KMS-11 (cell line): Measurements from ENCODE around the gene NLRP10.

ENCODE experiments used
- H2AFZ ChIP-seq: fragments of 200-600 bp; sonication (generic); 2 replicates; pipeline ENCODE4 v1.6.1; 2016; ENCODE audit warnings: antibody characterized with exemption, mixed run types, low read depth
- H3K27ac ChIP-seq: fragments of 200-600 bp; sonication (generic); 2 replicates; pipeline ENCODE4 v1.6.1; 2016; ENCODE audit warnings: mild to moderate bottlenecking, mixed run types
- H3K27me3 ChIP-seq: fragments of 200-600 bp; sonication (generic); 2 replicates; pipeline ENCODE4 v1.6.1; 2017; ENCODE audit warnings: mild to moderate bottlenecking, low read depth, mixed run types, moderate library complexity; ENCODE audit not compliant: insufficient read depth
- H3K36me3 ChIP-seq: fragments of 200-600 bp; sonication (generic); 2 replicates; pipeline ENCODE4 v1.6.1; 2017; ENCODE audit warnings: mild to moderate bottlenecking, mixed run types; ENCODE audit not compliant: insufficient read depth
- H3K4me1 ChIP-seq: fragments of 200-600 bp; sonication (generic); 2 replicates; pipeline ENCODE4 v1.6.1; 2016; ENCODE audit warnings: mild to moderate bottlenecking, low read depth, mixed run types; ENCODE audit not compliant: poor library complexity, severe bottlenecking
- H3K4me2 ChIP-seq: fragments of 200-600 bp; sonication (generic); 2 replicates; pipeline ENCODE4 v1.7.0; 2016; ENCODE audit warnings: mild to moderate bottlenecking, mixed run types
- H3K4me3 ChIP-seq: fragments of 200-600 bp; sonication (generic); IDR thresholded peaks from 2 replicates; pipeline ENCODE4 v1.6.1; 2017; ENCODE audit warnings: low read depth, low read length, mixed read lengths; ENCODE audit not compliant: insufficient read depth
- H3K79me2 ChIP-seq: fragments of 200-600 bp; sonication (generic); 2 replicates; pipeline ENCODE4 v1.6.1; 2016; ENCODE audit warnings: low read depth, mixed run types; ENCODE audit not compliant: insufficient read depth
- H3K9ac ChIP-seq: fragments of 200-600 bp; sonication (generic); 2 replicates; pipeline ENCODE4 v1.6.1; 2016; ENCODE audit warnings: mild to moderate bottlenecking, mixed run types
- H4K20me1 ChIP-seq: fragments of 200-600 bp; sonication (generic); 2 replicates; pipeline ENCODE4 v1.6.1; 2016; ENCODE audit warnings: mild to moderate bottlenecking, mixed run types; ENCODE audit not compliant: insufficient read depth
- CTCF ChIP-seq: fragments of 200-600 bp; sonication (generic); conservative IDR thresholded peaks from 2 replicates; pipeline ENCODE4 v1.6.1; 2017; ENCODE audit warnings: low read depth, mild to moderate bottlenecking, antibody characterized with exemption, low read length, moderate library complexity, mixed read lengths

NLRP10 gene

GRCh38 chr11:7967826-7968225 is 2.6 kb upstream of the NLRP10 start:
- no peaks in the 10 kb centered on the region for H3K36me3 ChIP-seq

GRCh38 chr11:7967097-7967496 is 1.9 kb upstream of the NLRP10 start:
- H3K27ac ChIP-seq, result no peak overlapping the region
- H3K4me2 ChIP-seq, result no peak overlapping the region

More at GRCh38 chr11:7967826-7968225, 2.6 kb upstream of the NLRP10 start:
- no peaks in the 10 kb centered on the region for H3K4me1 ChIP-seq
- no peak overlapping the region for H3K27ac ChIP-seq
- no peaks in the 10 kb centered on the region for H3K27me3 ChIP-seq
- TF ChIP-seq CTCF, result no peak
- no peak overlapping the region for H3K4me2 ChIP-seq
- no peaks in the 10 kb centered on the region for H3K79me2 ChIP-seq
- no peak overlapping the region for H3K9ac ChIP-seq
- H4K20me1 ChIP-seq, result no peaks in the 10 kb centered on the region
- no peak overlapping the region for H2AFZ ChIP-seq
- no peak overlapping the region for H3K4me3 ChIP-seq

GRCh38 chr11:7964873-7965272 is 374 bp downstream of the NLRP10 start:
- no peak overlapping the region for H3K4me2 ChIP-seq
- H3K4me1 ChIP-seq, result no peaks in the 10 kb centered on the region
- H3K9ac ChIP-seq, result no peak overlapping the region
- no peaks in the 10 kb centered on the region for H3K79me2 ChIP-seq
- no peaks in the 10 kb centered on the region for H3K36me3 ChIP-seq
- H4K20me1 ChIP-seq, result no peaks in the 10 kb centered on the region
- no peak overlapping the region for H2AFZ ChIP-seq
- no peaks in the 10 kb centered on the region for H3K27me3 ChIP-seq
- no peak overlapping the region for H3K4me3 ChIP-seq
- no peak overlapping the region for H3K27ac ChIP-seq
- TF ChIP-seq CTCF, result no peak

More at GRCh38 chr11:7967097-7967496, 1.9 kb upstream of the NLRP10 start:
- Histone ChIP-seq H3K79me2 (no peaks in the 10 kb centered on the region), H2AFZ (no peak overlapping the region), H3K9ac (no peak overlapping the region), H3K27me3 (no peaks in the 10 kb centered on the region), H3K36me3 (no peaks in the 10 kb centered on the region), H3K4me1 (no peaks in the 10 kb centered on the region), H4K20me1 (no peaks in the 10 kb centered on the region), H3K4me3 (no peak overlapping the region)
- TF ChIP-seq CTCF, result no peak

- no peak overlapping the region for H3K4me2 ChIP-seq
- no peak overlapping the region for H3K27ac ChIP-seq
These were observed 986 bp downstream of the NLRP10 start for GRCh38 chr11:7964261-7964660.

More at GRCh38 chr11:7964261-7964660, 986 bp downstream of the NLRP10 start:
- TF ChIP-seq CTCF, result no peak
- Histone ChIP-seq H3K27me3 (no peaks in the 10 kb centered on the region), H3K4me3 (no peak overlapping the region), H3K79me2 (no peaks in the 10 kb centered on the region), H3K36me3 (no peaks in the 10 kb centered on the region), H3K9ac (no peak overlapping the region), H4K20me1 (no peaks in the 10 kb centered on the region), H3K4me1 (no peaks in the 10 kb centered on the region), H2AFZ (no peak overlapping the region)
